HepG2 (cell line): ENCODE data around the gene FAM219B. TPM values are rescaled to one million over a fixed set of nuclear protein-coding genes. Genes with fewer than 3 reads are reported as not detected.
A peak's percentile ranks its signal among the peaks of the same experiment; 100 is the strongest.

Experiments used
- ATAC-seq: fragments of 200-7000 bp; cut with Tn5 transposase; 3 replicates; pipeline ENCODE4 v1.9.1; 2020; ENCODE audit warnings: mild to moderate bottlenecking, moderate library complexity
- BruUV-seq: library from RNA; stranded (reverse); fragments of 400-500 nt; replicated peaks from 2 replicates; lab custom pipeline; 2021; lab: Mats Ljungman, UMichigan
- CTCF ChIA-PET: fragments of 300-600 bp; formaldehyde crosslinking; extraction: SDS; loops from one replicate; lab custom pipeline; 2021; ENCODE audit warnings: low total read pairs, inconsistent platforms, low intra/inter-chr PET ratio; lab: Yijun Ruan, JAX
- POLR2A ChIA-PET: fragments of 350-600 bp; sonication (Branson Sonifier 250); formaldehyde crosslinking; loops from one replicate; lab custom pipeline; 2020; ENCODE audit warnings: antibody characterized with exemption, inconsistent platforms; lab: Yijun Ruan, JAX
- DNase-seq: peaks from one replicate; pipeline ENCODE4 v3.0.0-alpha.2; 2015; ENCODE audit warnings: low spot score
- FAIRE-seq: peaks from 3 replicates; lab custom pipeline; 2011; peaks lifted over from hg19 to GRCh38; lab: Jason Lieb, UNC
- H2AFZ ChIP-seq: one replicate; pipeline ENCODE4 v1.6.1; 2011; ENCODE audit warnings: low read length, inconsistent platforms
- H3K27ac ChIP-seq: fragments of 300-600 bp; 3 replicates; pipeline ENCODE4 v1.8.0; 2011; ENCODE audit warnings: mixed run types, mild to moderate bottlenecking, mixed read lengths, low read length, inconsistent platforms; ENCODE audit not compliant: insufficient read depth; ENCODE audit errors: extremely low read length
- H3K27me3 ChIP-seq, 2 experiments: fragments of 200-600 bp in 1 of 2; 2 replicates in 1 of 2; 3 replicates in 1 of 2; pipeline versions ENCODE4 v1.6.0 to v1.8.0; 2011; ENCODE audit warnings: low read length in 2 of 2, mild to moderate bottlenecking in 2 of 2, moderate library complexity in 2 of 2, inconsistent platforms in 1 of 2; ENCODE audit not compliant: insufficient read depth in 2 of 2, control insufficient read depth in 1 of 2
- H3K36me3 ChIP-seq, 2 experiments: fragments of 200-600 bp in 1 of 2; replicated peaks in 1 of 2; 2 replicates in 1 of 2; 3 replicates in 1 of 2; pipeline versions ENCODE4 v1.5.1 to v1.8.0; 2011; ENCODE audit warnings: low read length in 2 of 2, inconsistent platforms in 1 of 2; ENCODE audit not compliant: insufficient read depth in 2 of 2, control insufficient read depth in 1 of 2
- H3K4me1 ChIP-seq: 2 replicates; pipeline ENCODE4 v1.5.1; 2012; ENCODE audit warnings: low read length, inconsistent platforms; ENCODE audit not compliant: insufficient read depth
- H3K4me2 ChIP-seq: 2 replicates; pipeline ENCODE4 v1.6.0; 2011; ENCODE audit warnings: low read depth, low read length, inconsistent platforms
- H3K4me3 ChIP-seq, 3 experiments: fragments of 200-600 bp in 1 of 3; sonication (generic), shearing (Covaris generic) in 1 of 3; replicated peaks in 1 of 3; 2 replicates each; pipeline ENCODE4 v1.5.1; 2011 to 2016; ENCODE audit warnings: low read length in 3 of 3, inconsistent platforms in 2 of 3, low read depth in 2 of 3, mild to moderate bottlenecking in 2 of 3, control low read depth in 1 of 3, mixed read lengths in 1 of 3; ENCODE audit not compliant: insufficient read depth in 1 of 3
- H3K79me2 ChIP-seq: one replicate; pipeline ENCODE4 v1.6.1; 2011; ENCODE audit warnings: low read length, inconsistent platforms; ENCODE audit not compliant: insufficient read depth
- H3K9ac ChIP-seq: 2 replicates; pipeline ENCODE4 v1.6.0; 2011; ENCODE audit warnings: mild to moderate bottlenecking, low read depth, low read length, inconsistent platforms; ENCODE audit not compliant: insufficient read depth
- H3K9me3 ChIP-seq: 2 replicates; pipeline ENCODE4 v1.5.1; 2012; ENCODE audit warnings: mild to moderate bottlenecking, low read length
- H4K20me1 ChIP-seq: 2 replicates; pipeline ENCODE4 v1.6.0; 2011; ENCODE audit warnings: inconsistent platforms, mild to moderate bottlenecking, low read length, moderate library complexity; ENCODE audit not compliant: insufficient read depth
- ARHGAP35 ChIP-seq: sonication (generic); formaldehyde crosslinking; IDR thresholded peaks from 2 replicates; pipeline ENCODE4 v1.9.0; 2022; ENCODE audit warnings: mild to moderate bottlenecking, inconsistent platforms, moderate library complexity, missing genetic modification reagents, borderline replicate concordance
- DR1 ChIP-seq: sonication (generic); formaldehyde crosslinking; IDR thresholded peaks from 2 replicates; pipeline ENCODE4 v1.8.0; 2021; ENCODE audit warnings: mild to moderate bottlenecking, missing genetic modification reagents, inconsistent platforms
- FOXP4 ChIP-seq: sonication (generic); formaldehyde crosslinking; IDR thresholded peaks from 2 replicates; pipeline ENCODE4 v1.4.0; 2020; ENCODE audit warnings: missing genetic modification reagents
- GFI1 ChIP-seq: sonication (generic); formaldehyde crosslinking; IDR thresholded peaks from 2 replicates; pipeline ENCODE4 v1.5.0; 2020; ENCODE audit warnings: missing genetic modification reagents, mild to moderate bottlenecking, borderline replicate concordance
- MLX ChIP-seq: IDR thresholded peaks from 2 replicates; pipeline ENCODE4 v1.6.1; 2016
- SNAPC4 ChIP-seq: sonication (generic); formaldehyde crosslinking; IDR thresholded peaks from 2 replicates; pipeline ENCODE4 v1.4.0; 2020; ENCODE audit warnings: mild to moderate bottlenecking, missing genetic modification reagents
- SP5 ChIP-seq: IDR thresholded peaks from 2 replicates; pipeline ENCODE4 v1.6.1; 2016; ENCODE audit warnings: low read depth, borderline replicate concordance
- ZFY ChIP-seq: sonication (generic); formaldehyde crosslinking; IDR thresholded peaks from 2 replicates; pipeline ENCODE4 v1.4.0; 2020; ENCODE audit warnings: missing genetic modification reagents
- ZNF251 ChIP-seq: sonication (generic); formaldehyde crosslinking; IDR thresholded peaks from 2 replicates; pipeline ENCODE4 v1.9.0; 2021; ENCODE audit warnings: mild to moderate bottlenecking, missing genetic modification reagents
- ZNF354B ChIP-seq: sonication (generic); formaldehyde crosslinking; IDR thresholded peaks from 2 replicates; pipeline ENCODE4 v1.8.0; 2022; ENCODE audit warnings: mild to moderate bottlenecking, missing genetic modification reagents
- ZNF383 ChIP-seq: sonication (generic); formaldehyde crosslinking; IDR thresholded peaks from 2 replicates; pipeline ENCODE4 v1.4.0; 2020; ENCODE audit warnings: missing genetic modification reagents, mild to moderate bottlenecking, borderline replicate concordance
- ZNF484 ChIP-seq: sonication (generic); formaldehyde crosslinking; IDR thresholded peaks from 2 replicates; pipeline ENCODE4 v1.5.1; 2020; ENCODE audit warnings: mild to moderate bottlenecking, low read depth, missing genetic modification reagents, borderline replicate concordance
- ZNF710 ChIP-seq: sonication (generic); formaldehyde crosslinking; IDR thresholded peaks from 2 replicates; pipeline ENCODE4 v1.5.0; 2020; ENCODE audit warnings: mild to moderate bottlenecking, missing genetic modification reagents, borderline replicate concordance
- ZNF891 ChIP-seq: sonication (generic); formaldehyde crosslinking; IDR thresholded peaks from 2 replicates; pipeline ENCODE4 v1.5.0; 2020; ENCODE audit warnings: mild to moderate bottlenecking, missing genetic modification reagents
- WGBS: methylation state at CpG from one replicate; pipeline ENCODE4 v1.1.6; 2017; ENCODE audit warnings: low lambda C conversion rate; 5-methylcytosine and 5-hydroxymethylcytosine counted together
- in situ Hi-C: cut with HindIII; loops from 2 replicates; pipeline ENCODE4 v1.10.0; 2017; ENCODE audit warnings: low pct_unique_long_range_greater_than_20kb; ENCODE audit not compliant: extremely low pct_ligation_motif_present
- intact Hi-C: fragments of 100-400 bp; cut with micrococcal nuclease; formaldehyde crosslinking; loops from one replicate; pipeline ENCODE4 v1.10.0; 2022; ENCODE audit not compliant: unreplicated experiment
- polyA plus RNA-seq, 8 experiments: library from polyadenylated mRNA; depleted of rRNA in 3 of 8; stranded (reverse) in 7 of 8; unstranded in 1 of 8; fragments of >200 nt; fragmentation: Illumina TruSeq in 4 of 8; extraction: Trizol in 4 of 8; gene quantifications; 2 replicates each; pipeline versions ENCODE4 v1.2.1 to v1.2.3, GENCODE V29; 2011 to 2016; ENCODE audit warnings: low read depth in 4 of 8, missing spikeins in 1 of 8, mixed read lengths in 1 of 8; ENCODE audit not compliant: insufficient read depth in 1 of 8
- total RNA-seq, 5 experiments: library from RNA; depleted of rRNA; stranded (reverse); fragments of >200 nt; fragmentation: Illumina TruSeq; extraction: Trizol; gene quantifications; 2 replicates each; pipeline ENCODE4 v1.2.3, GENCODE V29; 2016; ENCODE audit warnings: low read depth in 1 of 5

Gene FAM219B
- total and polyA plus RNA-seq, 2 of the 13 experiments (the other 11 are each of a cell fraction or from before 2014, with no cell fraction given) = 36.6 to 50.2 TPM

GRCh38 chr15:74872702-74873035 lies 34.0 kb downstream of the FAM219B start:
- ChIA-PET CTCF (no interaction called here), POLR2A (interaction anchor here (1.3 to 1.9 kb wide), 2 partner anchors 17 to 29 kb away, joined by 3 to 10 read pairs; partner anchors contain the start of genes MPI and ULK3)
- Histone ChIP-seq H3K79me2 (peaks cover 47% of the 10 kb centered on the region), H3K27me3 (peaks cover 0 to 7% of the 10 kb centered on the region in 2 experiments; a peak in 1 of 5 replicates), H4K20me1 (peaks cover 13% of the 10 kb centered on the region), H3K9ac (peak overlapping the region; percentile 98), H2AFZ (no peak overlapping the region), H3K27ac (peak overlapping the region; percentile 93), H3K4me1 (peaks cover 53% of the 10 kb centered on the region), H3K36me3 (peaks cover 0 to 1% of the 10 kb centered on the region in 2 experiments; a peak in 4 of 5 replicates), H3K9me3 (no peaks in the 10 kb centered on the region), H3K4me3 (peak overlapping the region; percentile 83 to 98 (median 98)), H3K4me2 (peak overlapping the region; percentile 90)
- ATAC-seq = no peak
- under 1% methylated on average over 7 of the region's 11 CpGs for WGBS
- FAIRE-seq = no peak
- DNase-seq = no peak
- in situ Hi-C loops = no loop called here
- intact Hi-C loops = no loop called here
- BruUV-seq = TSS peak; percentile 61
- 0 out of 2 replicates have a peak, but pooled peaks have one; percentile 35 for TF ChIP-seq ARHGAP35 (CRISPR knock-in tag)
- TF ChIP-seq MLX (CRISPR knock-in tag) = no peak
- no peak for TF ChIP-seq ZNF891
- TF ChIP-seq SNAPC4 = 0 out of 2 replicates have a peak, but pooled peaks have one; percentile 29
- no peak for TF ChIP-seq ZNF354B
- TF ChIP-seq FOXP4 (CRISPR knock-in tag) = no peak
- no peak for TF ChIP-seq ZNF251
- TF ChIP-seq SP5 = 0 out of 2 replicates have a peak, but pooled peaks have one; percentile 5
- TF ChIP-seq ZNF484 (CRISPR knock-in tag) = no peak
- TF ChIP-seq GFI1 (CRISPR knock-in tag) = 0 out of 2 replicates have a peak, but pooled peaks have one; percentile 4
- TF ChIP-seq ZNF383 (CRISPR knock-in tag) = no peak
- no peak for TF ChIP-seq ZFY (CRISPR knock-in tag)
- TF ChIP-seq ZNF710 (CRISPR knock-in tag) = 0 out of 2 replicates have a peak, but pooled peaks have one; percentile 8
- no peak for TF ChIP-seq DR1 (CRISPR knock-in tag)
